OCI-LY3 (cell line): ENCODE data around the gene EPHB2.

Experiments
- CTCF ChIP-seq: fragments of 200-600, 300-600 bp; sonication (generic); IDR thresholded peaks from 2 replicates; pipeline ENCODE4 v1.5.1; 2014; ENCODE audit warnings: antibody characterized with exemption, low read length, low read depth
- EZH2phosphoT487 ChIP-seq: fragments of 200-600 bp; shearing (Covaris generic); IDR thresholded peaks from 2 replicates; pipeline ENCODE4 v1.6.1; 2018; ENCODE audit warnings: antibody characterized with exemption, mixed run types, low read depth

GRCh38 chr1:22708777-22709176 is 1.9 kb upstream of the EPHB2 start:
- TF ChIP-seq CTCF, result no peak
- TF ChIP-seq EZH2phosphoT487, result no peak
